ENCODE results near the gene FGD2. TPM values are rescaled to one million over a fixed set of nuclear protein-coding genes. Genes with fewer than 3 reads are reported as not detected.

The FGD2 gene
- total and polyA plus RNA-seq, 10 of the 15 experiments (the other 5 are each of a cell fraction or from before 2014, with no cell fraction given): 5.2 to 88.1 (median 33.2) TPM

DNA sequence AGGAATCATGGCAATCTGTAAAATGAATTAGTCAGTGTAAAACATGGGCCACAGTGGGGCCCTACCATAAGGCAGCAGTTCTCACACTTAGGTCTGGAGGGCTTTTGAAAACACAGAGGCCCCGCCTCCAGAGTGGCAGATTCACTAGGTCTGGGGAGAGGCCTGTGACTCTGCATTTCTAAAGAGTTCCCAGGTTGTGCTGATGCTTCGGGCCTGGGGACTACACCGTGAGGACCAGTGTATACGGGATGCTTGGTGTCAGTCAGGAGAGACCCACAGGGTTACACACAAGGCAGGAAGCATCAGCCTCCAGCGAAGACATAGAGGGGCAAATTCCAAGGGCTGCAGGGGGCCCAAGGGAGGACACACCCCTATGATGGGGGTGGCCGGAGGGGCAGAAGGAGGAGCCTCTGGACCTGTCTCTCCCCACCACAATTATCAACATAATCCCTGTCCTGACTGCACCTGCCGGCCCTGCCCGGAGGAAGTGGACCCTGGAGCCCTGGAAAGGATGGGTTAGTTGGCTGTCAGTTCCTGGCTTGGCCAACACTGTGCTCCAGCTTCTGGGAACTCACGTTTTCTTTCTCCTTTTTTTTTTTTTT lies 46.7 kb downstream of the FGD2 start:
- no peaks in the 10 kb centered on the region for H3K36me3 ChIP-seq (ENCODE audit: control insufficient read depth in 2 of 2, insufficient read depth in 2 of 2, low read length in 1 of 2)
- WGBS (ENCODE audit: insufficient coverage, insufficient replicate concordance, low lambda C conversion rate, missing lambda C conversion rate): 63% methylated on average over 8 of the region's 9 CpGs
- no peak overlapping the region for H3K9ac ChIP-seq (ENCODE audit: control insufficient read depth, insufficient read depth, low read length)
- TF ChIP-seq RCOR1 (conservative IDR thresholded peaks at IDR 0.05; ENCODE audit: low read depth, low read length): no peak
- TF ChIP-seq, protein P1, sequence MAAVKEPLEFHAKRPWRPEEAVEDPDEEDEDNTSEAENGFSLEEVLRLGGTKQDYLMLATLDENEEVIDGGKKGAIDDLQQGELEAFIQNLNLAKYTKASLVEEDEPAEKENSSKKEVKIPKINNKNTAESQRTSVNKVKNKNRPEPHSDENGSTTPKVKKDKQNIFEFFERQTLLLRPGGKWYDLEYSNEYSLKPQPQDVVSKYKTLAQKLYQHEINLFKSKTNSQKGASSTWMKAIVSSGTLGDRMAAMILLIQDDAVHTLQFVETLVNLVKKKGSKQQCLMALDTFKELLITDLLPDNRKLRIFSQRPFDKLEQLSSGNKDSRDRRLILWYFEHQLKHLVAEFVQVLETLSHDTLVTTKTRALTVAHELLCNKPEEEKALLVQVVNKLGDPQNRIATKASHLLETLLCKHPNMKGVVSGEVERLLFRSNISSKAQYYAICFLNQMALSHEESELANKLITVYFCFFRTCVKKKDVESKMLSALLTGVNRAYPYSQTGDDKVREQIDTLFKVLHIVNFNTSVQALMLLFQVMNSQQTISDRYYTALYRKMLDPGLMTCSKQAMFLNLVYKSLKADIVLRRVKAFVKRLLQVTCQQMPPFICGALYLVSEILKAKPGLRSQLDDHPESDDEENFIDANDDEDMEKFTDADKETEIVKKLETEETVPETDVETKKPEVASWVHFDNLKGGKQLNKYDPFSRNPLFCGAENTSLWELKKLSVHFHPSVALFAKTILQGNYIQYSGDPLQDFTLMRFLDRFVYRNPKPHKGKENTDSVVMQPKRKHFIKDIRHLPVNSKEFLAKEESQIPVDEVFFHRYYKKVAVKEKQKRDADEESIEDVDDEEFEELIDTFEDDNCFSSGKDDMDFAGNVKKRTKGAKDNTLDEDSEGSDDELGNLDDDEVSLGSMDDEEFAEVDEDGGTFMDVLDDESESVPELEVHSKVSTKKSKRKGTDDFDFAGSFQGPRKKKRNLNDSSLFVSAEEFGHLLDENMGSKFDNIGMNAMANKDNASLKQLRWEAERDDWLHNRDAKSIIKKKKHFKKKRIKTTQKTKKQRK (IDR thresholded peaks at IDR 0.05; ENCODE audit: low read depth, low read length): no peak
- no peak for TF ChIP-seq TCF7 (IDR thresholded peaks at IDR 0.05; ENCODE audit: borderline replicate concordance)
- no peak for TF ChIP-seq YY1 (IDR thresholded peaks at IDR 0.05; ENCODE audit: low read depth, low read length)
- TF ChIP-seq KAT2A (conservative IDR thresholded peaks at IDR 0.05; ENCODE audit: control insufficient read depth, low read depth, low read length): no peak
- TF ChIP-seq HDAC2 (IDR thresholded peaks at IDR 0.05): no peak
- no peak for TF ChIP-seq HDAC6 (IDR thresholded peaks at IDR 0.05; ENCODE audit: unreplicated experiment)
- TF ChIP-seq STAT3 (IDR thresholded peaks at IDR 0.05; ENCODE audit: low read depth, low read length): no peak
- TF ChIP-seq BMI1 (IDR thresholded peaks at IDR 0.05; ENCODE audit: borderline replicate concordance): no peak
- no peak for TF ChIP-seq NR2C1 (IDR thresholded peaks at IDR 0.05)
- no peak for TF ChIP-seq MYB (IDR thresholded peaks at IDR 0.05; ENCODE audit: borderline replicate concordance, low read depth, low read length)
- no peak for TF ChIP-seq SREBF2 (IDR thresholded peaks at IDR 0.05; ENCODE audit: low read length)
- no peak for TF ChIP-seq FOXK2 (IDR thresholded peaks at IDR 0.05)
- no peak for TF ChIP-seq EZH2 (IDR thresholded peaks at IDR 0.05; ENCODE audit: borderline replicate concordance, control insufficient read depth, low read depth, low read length)
- no peak for TF ChIP-seq SMAD1 (IDR thresholded peaks at IDR 0.05; ENCODE audit: low read depth, partially characterized antibody)
- TF ChIP-seq KLF5 (IDR thresholded peaks at IDR 0.05; ENCODE audit: partially characterized antibody): no peak
- no peak for TF ChIP-seq ZNF217 (IDR thresholded peaks at IDR 0.05)
- TF ChIP-seq RFX5 (IDR thresholded peaks at IDR 0.05; ENCODE audit: low read depth, low read length): no peak
- TF ChIP-seq, protein P2, sequence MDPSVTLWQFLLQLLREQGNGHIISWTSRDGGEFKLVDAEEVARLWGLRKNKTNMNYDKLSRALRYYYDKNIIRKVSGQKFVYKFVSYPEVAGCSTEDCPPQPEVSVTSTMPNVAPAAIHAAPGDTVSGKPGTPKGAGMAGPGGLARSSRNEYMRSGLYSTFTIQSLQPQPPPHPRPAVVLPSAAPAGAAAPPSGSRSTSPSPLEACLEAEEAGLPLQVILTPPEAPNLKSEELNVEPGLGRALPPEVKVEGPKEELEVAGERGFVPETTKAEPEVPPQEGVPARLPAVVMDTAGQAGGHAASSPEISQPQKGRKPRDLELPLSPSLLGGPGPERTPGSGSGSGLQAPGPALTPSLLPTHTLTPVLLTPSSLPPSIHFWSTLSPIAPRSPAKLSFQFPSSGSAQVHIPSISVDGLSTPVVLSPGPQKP (IDR thresholded peaks at IDR 0.05; ENCODE audit: low read depth, low read length): no peak
- TF ChIP-seq, protein P3, sequence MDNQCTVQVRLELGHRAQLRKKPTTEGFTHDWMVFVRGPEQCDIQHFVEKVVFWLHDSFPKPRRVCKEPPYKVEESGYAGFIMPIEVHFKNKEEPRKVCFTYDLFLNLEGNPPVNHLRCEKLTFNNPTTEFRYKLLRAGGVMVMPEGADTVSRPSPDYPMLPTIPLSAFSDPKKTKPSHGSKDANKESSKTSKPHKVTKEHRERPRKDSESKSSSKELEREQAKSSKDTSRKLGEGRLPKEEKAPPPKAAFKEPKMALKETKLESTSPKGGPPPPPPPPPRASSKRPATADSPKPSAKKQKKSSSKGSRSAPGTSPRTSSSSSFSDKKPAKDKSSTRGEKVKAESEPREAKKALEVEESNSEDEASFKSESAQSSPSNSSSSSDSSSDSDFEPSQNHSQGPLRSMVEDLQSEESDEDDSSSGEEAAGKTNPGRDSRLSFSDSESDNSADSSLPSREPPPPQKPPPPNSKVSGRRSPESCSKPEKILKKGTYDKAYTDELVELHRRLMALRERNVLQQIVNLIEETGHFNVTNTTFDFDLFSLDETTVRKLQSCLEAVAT (IDR thresholded peaks at IDR 0.05): no peak
- H3K4me2 ChIP-seq (ENCODE audit: control insufficient read depth, insufficient read depth): no peak overlapping the region
- ChIA-PET RAD21 (ENCODE audit: unreplicated experiment) (interaction anchor here (0.5 to 12.3 kb wide), 19 partner anchors 23 to 286 kb away, joined by 3 to 255 read pairs (median 5); partner anchors contain the start of genes MTCH1 and PIM1), SMC1A (ENCODE audit: uncharacterized antibody, unreplicated experiment) (interaction anchor here (0.7 to 13.5 kb wide), 14 partner anchors 18 to 179 kb away, joined by 3 to 266 read pairs (median 8); partner anchors contain the start of gene PIM1), CTCF (interaction anchor here (0.6 to 10.3 kb wide), 29 partner anchors 12 to 270 kb away, joined by 3 to 260 read pairs (median 8); partner anchors contain the start of gene PIM1), POLR2A (interaction anchor here (0.6 to 5.6 kb wide), 2 partner anchors 119 to 143 kb away, joined by 4 to 43 read pairs; partner anchors contain the start of gene PIM1)
- H2AFZ ChIP-seq (ENCODE audit: control insufficient read depth, low read depth, low read length): no peak overlapping the region
- no peaks in the 10 kb centered on the region for H3K9me3 ChIP-seq (replicated peaks; ENCODE audit: control insufficient read depth, insufficient read depth, low read length)
- H4K20me1 ChIP-seq (ENCODE audit: control insufficient read depth, insufficient read depth): no peaks in the 10 kb centered on the region
- no peak overlapping the region for H3K4me3 ChIP-seq
- intact Hi-C loops (cut with micrococcal nuclease; ENCODE audit: unreplicated experiment) (loop anchor here (5.0 kb wide), 1 partner anchor 50 kb away; no protein-coding TSS in a partner anchor), in situ Hi-C loops (cut with MboI) (loop anchor here (5.0 kb wide), 1 partner anchor 120 kb away; the partner anchor contains the start of gene PIM1)
- FAIRE-seq (no peak), ATAC-seq (no peak), DNase-seq (ENCODE audit: low read depth, low spot score) (no peak)
- H3K27ac ChIP-seq (ENCODE audit: control insufficient read depth, insufficient read depth): no peak overlapping the region
- BruUV-seq (replicated peaks): no TSS peak
- H3K79me2 ChIP-seq (ENCODE audit: control insufficient read depth, insufficient read depth, low read length): no peaks in the 10 kb centered on the region
- H3K4me1 ChIP-seq (ENCODE audit: control insufficient read depth, insufficient read depth, low read length): peaks cover 40% of the 10 kb centered on the region
- no peaks in the 10 kb centered on the region for H3K27me3 ChIP-seq (replicated peaks in 1 of 2; ENCODE audit: control insufficient read depth in 2 of 2, insufficient read depth in 2 of 2, low read length in 1 of 2)
